GM21390 (cell line): ENCODE measurements around the gene RAD51B.

ENCODE experiments used
- ATAC-seq: cut with Tn5 transposase; IDR thresholded peaks from one replicate; pipeline ENCODE4 v1.9.1; 2021; ENCODE audit not compliant: unreplicated experiment

RAD51B gene

DNA sequence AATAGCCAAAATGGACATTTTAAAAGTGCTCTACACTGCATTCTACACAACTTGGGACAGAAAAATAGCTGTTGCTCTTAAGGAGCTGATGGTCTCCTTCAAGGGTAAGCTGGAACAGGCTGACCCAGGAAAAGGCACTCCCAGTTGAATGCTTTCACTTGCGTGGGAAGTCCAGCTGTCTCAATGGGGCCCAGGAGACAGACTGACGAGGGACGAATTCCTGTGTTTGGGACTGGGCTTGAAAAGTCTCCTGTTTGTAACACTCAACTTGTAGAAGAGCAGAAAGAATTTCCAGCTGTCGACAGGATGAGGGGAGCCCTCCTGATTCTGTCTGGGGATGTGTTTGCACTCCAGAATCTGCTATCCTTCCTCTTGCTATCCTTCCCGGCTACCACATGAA lies 792.5 kb downstream of the RAD51B start:
- ATAC-seq: no peak

DNA sequence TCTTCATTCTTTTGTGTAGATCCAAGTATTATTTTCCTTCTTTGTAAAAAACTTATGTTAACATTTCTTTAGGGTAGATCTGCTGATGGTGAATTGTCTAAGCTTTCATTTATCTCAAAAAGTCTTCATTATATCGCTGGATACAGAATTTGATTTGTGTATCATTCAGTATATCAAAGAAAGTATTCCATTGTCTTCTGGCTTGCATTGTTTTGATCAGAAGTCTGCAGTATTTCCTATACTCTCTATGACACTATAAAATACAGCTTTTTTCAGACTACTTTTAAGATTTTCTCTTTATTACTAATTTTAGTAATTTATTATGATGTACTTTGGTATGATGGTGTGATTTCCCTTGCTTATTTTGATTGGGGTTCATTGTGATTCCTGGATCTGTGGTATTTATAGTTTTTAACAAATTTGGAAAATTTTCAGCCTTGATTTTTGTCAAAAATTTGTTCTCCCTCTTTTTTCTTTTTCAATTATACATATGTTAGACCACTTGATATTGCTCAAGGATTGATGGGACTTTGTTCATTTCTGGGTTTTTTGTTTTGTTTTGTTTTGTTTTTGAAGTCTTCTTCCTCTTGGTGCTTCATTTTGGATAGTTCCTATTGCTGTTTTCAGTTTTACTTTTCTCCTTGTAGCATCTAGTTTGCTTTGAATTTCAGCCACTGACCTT lies 796.8 kb downstream of the RAD51B start:
- ATAC-seq: no peak

DNA sequence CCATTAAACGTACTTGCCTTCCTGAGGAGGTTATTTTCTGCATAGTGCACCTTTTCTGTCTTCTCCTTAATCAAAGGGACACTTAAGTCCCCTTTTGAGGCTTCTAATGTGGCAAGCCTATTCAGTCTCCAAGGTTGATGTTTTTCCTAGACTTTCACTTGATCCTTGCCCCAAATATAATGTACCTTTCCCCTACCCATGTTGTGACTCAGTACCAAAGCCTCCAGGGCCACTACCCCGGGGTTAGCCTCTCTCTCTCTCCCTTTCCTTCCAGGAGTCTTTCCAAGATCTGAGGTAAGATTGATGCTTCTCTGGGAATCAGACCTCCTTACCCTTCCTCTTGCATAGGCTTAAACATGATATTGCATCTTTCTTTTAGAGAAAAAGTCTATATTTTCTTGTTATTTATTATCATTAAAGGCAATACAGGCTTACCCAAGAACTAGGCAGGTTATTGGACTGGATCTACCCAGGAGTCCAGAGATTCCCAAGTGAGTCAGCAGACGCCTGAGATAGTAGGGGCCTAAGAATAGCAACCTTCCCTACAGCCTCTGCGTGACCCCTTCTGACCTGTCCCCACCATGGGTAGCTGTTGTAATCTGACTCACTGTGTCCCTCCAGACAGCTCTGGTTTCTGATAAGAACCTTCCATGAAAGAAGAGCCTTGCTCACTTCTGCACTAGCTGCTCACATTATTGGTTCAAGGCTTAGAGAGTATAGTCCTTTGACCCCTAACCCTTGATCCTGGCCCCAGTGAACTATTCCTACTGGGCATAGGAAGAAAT lies 800.4 kb downstream of the RAD51B start:
- no peak for ATAC-seq

DNA sequence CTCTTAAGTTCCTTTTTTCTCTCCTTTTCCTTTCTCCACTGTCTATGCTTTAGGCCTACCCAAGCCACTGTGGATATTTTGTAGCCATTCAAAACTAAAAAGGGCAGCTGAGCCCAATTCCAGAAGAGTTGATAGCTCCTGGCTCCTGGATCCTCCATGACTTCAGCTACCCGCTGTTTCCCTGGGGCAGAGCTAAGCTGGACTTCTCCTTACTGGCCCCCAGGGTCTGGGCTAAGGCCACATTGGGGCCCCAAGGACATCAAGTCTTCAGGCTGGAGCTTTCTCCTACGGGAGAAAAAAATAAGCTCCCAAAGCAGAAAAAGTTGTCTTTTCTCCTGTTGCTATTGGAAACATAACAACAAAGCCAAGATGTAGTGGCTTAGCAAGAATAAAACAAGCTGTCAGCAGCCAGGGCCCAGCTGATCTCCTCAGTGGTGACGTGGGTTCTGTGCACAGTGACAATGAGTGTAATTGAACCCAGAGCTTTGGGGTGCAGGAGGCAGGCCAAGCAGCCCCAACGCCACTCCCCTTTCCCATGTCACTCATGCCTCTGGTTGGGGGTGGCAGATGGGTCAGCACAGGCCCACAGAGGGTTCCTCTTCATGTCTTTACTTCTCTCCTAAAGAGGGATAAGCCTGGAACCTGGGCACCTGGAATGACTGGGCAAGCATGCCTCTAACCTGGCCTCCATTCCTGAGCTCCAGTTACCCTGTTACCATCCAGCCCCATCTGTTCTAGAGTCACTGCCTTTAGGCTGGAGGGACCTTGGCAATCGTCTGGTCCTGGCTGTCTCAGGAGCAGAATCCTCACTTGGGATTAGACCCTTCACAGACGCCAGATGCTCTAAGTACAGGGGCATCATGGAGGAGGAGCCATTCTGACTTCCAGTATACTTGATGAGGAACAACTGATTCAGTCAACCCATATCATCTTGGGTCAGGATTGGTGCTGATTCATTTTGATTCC lies 802.1 kb downstream of the RAD51B start:
- ATAC-seq: no peak

DNA sequence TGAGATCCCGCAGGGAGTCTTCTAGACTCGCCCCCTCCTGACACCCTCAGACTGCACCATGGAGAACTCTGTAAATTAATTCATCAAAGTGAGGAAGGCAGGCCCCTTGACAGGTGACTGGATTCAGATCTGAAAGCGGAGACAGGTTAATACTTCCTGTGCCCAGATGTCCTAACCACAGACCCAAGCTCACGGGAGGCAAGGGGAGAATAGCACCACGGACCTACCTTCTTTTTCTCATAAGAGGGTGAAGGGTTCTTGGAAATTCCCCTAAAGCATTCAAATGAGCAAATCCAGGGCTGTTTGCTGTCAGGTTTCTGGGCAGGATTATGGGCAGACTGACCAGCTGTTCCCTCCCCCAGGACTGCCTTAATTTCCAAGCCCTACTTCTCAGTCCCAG lies 803.3 kb downstream of the RAD51B start:
- ATAC-seq: no peak

DNA sequence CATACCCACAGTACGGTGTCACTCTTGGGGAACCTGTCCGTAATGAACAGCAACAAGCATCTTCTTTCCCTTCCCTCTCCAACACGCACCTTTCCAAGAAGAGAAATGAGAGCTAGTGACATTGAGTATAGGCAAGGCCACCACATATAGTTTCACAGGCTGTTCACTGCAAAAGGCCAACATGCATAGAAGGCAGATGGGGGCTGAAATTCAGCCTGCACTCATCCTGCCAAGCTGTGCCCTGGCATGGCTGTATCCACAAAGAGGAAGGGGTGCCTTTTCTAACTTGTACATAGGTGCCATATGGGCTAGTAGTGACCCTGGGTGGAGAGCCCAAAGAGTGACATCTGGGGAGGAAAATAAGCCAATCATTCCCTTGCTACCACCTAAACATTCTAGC lies 803.7 kb downstream of the RAD51B start:
- no peak for ATAC-seq

DNA sequence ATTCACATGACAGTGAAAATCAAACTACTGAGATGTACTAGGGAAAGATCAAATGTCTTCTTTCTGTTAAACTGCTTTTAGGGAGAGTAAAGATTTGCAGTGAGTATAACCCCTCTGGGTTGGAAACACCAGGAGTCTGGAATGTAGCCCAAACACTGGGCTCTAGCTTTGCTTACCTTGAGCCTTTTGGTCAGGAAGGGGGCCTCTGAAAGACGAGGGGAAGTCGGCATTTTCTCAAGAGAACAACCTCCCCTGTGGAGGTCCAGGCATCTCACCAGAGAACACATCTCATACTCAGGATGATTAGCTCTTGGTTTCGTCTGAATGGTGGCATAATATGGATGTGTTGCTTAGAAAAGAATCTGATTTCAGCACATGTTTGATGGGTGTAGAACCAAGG lies 804.2 kb downstream of the RAD51B start:
- ATAC-seq: no peak

DNA sequence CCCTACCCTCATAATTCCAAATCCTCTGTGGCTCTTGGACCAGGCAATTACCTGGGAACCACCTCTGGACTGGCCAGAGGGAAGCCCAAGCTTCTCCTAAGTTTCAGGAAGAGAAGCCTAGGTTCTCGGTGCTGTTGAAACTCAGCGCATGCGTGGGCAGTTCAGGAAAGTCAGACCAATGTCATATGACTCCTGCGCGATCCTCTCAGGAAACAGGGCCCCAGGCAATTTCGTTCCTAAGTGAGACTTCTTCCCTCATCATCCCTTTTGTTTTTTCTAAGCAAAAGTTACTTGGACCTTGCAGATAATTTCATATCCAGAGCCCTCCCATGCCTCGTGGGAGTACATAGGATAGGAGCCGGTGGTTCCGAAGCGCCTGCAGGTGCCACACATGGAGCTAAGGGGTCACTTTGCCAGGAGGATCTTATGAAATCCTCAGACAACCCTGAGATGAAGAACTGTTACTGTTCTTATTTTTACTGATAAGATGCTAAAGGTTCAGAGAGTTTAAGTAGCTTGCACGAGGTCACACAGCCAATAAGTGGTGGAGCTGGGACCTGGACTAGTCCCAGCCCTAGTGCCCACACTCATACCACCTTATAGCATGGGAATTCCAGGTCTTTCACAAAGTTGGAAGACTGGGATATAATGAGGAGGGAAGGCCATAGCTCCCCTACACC lies 805.1 kb downstream of the RAD51B start:
- no peak for ATAC-seq

DNA sequence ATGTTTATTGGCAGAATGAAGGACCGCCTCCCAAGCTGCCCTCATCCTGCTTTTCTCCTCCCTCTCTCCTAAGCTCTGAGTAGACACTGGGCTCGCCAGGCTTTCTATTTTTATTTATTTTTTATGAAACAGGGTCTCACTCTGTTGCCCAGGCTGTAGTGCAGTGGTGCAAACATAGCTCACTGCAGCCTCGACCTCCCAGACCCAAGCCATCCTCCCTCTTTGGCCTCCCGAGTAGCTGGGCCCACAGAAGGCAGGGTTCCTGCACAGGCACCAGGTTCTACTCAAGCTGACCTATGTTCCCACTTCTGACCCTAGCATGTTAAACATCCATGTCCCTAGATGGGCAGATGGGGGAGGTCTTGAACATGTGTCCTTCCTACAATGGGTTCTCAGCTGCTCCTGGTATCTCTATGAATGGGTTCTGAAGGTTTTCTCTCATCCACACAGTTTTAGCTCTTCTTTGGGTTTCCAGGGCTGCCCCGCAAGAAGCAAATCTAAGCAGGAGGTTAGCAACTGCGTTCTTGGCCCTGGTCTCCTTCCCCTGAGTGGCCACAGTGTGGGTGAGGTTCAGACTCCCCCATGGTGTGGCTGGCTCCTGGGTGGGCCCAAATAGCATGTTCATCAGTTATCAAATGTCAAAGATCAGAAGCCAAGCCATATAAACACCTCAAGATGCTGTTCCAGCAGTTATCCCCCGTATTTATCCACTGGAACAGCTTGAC lies 805.9 kb downstream of the RAD51B start:
- ATAC-seq: no peak

DNA sequence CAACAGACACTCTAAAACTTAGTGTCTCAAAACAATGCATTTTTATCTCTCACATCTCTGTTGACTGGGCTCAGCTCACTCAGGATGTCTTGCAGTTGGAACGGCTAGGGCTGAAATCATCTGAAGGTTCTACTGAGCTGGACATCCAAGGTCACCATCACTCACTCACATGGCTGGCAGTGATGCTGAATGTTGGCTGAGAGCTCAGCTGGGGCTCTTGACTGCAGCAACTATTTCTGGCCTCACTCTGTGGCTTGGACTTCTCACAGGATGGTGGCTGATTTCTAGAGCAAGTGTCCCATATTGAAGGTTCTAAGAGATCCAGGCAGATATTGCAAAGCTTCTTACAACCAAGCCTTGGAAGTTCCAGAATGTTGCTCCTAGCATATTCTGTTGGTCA lies 806.8 kb downstream of the RAD51B start:
- ATAC-seq: no peak

DNA sequence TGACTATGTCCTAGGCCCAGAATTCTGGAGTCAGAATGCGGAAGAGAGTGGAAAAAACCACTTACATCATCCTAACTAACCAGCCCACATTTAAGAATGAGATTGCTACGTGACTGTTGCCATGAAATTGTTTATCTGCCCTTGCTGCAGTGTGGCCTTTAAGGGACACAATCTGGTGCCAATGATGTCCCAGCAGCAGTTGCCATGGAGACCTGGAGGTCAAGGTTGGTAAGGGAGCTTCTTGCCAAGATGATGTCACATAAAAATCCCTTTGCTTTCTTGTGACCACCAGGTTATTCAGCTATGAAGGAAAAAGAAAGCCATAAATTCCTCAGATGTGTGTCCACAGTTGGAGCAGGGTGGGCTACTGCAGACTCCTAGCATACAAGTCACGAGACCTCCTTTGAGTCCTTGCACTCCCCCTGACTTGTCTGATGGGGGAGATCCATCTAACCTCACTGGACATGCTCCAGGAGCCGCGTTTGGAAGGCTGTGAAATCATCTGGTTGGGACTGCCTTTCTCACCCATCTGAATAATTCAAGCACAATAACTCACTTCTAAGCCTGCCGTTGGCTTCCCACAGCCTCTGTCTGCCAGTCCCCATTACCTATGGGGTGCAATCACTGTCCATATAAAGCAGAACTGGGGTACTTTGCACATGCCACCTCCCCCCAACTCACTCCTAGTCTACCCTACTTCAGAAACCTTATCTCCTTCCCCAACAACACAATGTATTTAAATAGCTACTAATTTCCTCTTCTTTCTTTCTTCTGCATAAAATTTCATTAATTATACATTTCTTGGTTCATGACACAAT lies 807.7 kb downstream of the RAD51B start:
- no peak for ATAC-seq

DNA sequence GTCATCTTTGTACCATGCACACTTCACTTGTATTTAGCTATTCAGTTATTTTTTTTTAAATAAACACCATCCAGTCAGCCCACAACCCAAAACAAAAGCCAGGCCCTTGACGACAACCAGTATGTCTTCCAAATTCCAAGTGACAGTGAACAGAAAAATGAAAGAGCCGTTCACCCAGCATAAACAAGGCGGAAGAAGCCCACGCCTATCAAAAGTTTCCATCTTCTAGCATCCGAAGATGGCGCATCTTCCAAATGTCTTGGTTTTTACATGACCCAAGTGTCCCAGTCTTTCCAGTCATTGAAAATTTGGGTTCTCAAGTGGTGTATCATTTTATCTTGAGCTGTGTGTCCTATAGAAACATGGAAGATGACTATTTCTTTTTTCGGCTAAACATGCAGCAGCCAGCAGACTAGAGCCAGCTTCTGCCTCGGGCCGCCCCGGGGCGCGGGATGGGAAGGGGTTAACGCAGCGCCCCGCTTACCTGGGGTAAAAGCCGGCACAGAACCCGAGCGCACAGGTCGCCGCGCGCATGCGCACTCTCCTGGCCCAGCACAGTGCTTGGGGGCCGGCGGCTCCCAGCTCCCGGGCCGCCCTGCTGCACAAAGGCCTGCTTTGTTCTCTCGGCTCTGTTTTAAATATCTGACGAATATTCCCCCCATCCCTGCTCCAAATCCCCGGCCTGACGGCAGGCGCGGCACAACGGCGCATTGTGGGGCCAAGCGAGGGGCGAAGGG lies 808.5 kb downstream of the RAD51B start:
- ATAC-seq: no peak

DNA sequence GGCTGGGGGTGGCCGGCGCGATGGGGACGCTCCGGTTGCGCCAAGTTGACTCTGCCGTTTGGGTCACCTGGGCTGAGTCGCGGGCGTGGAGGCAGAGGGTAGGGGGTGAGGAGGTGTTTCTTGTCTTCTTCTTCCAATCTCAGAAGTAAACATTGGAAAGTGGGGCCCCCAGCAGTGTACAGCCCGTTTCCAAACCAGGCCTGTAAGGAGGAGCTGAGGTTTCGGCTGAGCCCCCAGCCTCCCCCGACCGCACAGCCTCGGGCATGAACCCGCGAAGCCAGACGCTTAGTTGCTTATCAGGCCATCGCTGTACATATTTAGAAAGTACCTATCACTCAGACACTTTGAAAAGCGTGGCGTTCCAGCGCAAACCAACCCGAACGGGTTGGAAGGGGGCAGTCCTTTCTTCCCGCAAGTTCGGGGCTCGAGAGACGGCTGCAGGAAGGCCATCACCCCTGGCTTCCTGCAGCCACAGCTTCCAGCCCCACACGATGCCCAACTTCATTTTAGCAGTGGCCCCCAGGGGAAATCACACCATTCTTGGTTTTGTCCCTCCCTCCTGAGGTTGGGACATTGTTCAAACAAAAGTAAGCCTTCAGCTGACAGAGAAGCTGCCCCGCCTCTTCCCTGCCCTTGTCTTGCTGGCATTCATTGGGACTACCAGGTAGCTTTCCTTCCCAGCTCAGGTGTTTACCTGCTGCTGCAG lies 809.2 kb downstream of the RAD51B start:
- ATAC-seq: no peak

DNA sequence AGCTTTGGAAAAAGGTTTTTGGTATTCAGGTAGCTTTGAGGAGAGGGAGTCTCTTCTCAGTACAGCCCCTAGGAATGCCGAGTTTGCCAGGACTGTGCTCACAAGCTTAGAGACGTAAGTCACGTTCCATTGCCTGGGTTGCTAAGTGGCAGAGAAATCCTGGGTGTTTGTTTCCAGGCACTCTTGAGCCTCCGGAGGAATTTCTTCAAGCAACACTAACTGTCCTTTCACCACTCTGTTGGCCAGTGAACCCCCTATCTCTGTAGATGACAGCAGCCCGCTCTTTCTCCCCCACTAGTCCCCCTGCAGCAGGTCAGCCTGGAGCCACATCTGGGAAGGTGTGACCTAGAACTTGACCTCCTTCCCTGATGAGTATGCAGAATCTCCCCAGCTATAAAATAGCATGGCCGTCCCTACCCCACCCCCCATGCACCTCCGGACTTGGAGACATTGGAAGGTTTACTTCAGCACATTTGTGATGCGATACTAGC lies 810.5 kb downstream of the RAD51B start:
- no peak for ATAC-seq

DNA sequence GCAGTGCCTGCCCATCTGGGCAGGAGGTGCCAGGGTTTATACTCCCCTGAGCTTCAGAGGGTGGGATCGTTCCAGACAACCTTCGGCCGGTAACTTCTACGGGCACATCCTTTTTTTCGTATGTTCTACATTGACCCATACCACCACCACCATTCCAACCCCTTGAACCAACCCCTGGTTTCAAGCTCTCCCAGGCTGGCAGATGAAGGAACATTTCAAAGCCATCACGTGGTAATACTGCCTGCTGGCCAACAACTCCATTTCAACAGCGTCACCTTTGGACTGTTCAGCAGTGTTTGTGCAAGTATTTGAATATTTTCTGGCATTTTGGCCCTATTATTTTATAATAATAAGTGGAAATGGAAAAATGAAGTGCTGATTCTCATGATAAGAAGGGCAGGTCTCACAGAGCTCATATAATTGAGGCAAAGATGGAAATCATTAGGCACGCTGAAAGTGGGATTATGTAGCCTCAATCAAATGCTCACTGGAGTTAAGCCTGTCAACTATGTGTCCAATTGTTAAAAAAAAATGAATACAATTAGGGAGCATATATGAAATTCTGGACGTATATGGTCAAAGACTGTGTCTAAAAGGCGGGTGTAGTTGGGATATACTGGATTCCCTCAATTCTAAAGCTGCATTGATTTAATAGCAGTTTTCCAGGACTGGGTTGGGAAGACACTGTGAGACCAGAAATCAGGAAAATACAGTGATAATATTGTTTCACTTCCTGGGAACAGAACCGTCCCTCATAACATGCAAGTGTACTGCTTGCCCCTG lies 811.2 kb downstream of the RAD51B start:
- ATAC-seq: no peak

DNA sequence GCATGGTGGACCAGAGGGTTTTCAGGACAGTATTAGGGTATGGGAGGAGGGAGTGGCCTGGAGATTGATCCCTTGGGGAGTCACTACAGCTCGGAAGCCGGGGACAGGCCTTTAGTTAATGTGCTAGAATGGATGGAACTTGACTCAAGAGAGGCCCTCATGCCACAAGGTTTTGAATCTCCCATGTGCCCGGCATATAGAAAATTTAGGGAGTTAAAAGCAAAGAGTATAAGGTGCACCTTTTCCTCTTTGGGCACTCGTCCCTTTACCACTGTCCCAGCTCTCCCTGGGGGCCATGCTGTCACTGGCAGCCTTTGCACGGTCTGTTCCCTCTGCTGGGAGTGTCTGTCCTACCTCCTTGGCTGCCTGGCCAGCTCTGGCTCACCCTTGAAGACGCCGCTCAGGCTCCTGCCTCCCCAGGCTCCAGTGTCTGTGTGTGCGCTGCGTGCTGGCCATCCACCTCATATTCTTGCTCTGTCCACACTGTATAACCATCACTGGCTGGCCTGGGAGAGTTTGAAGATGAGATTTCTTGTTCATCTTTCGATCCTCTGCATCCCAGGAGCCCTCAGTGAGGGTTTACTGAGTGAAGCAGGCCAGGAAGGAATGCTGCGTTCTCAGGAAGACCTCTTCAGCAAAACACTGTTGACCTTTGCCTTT lies 811.9 kb downstream of the RAD51B start:
- no peak for ATAC-seq
